Hippocampal formation (tissue), 2 donors: ENCODE data around the gene S100A1.
"Not testable (repeated sequence)": the region's sequence is repeated elsewhere in the genome, so short reads cannot be mapped to it uniquely, and the experiment has no call there.

ENCODE experiments used
- DNase-seq, 2 donors: peaks; one replicate each; lab custom pipeline; 2025; lab: John Stamatoyannopoulos, UW

Gene S100A1

GRCh38 chr1:153655333-153655732 lies 27.1 kb downstream of the S100A1 start:
- no peak for DNase-seq

- peak; percentile 88 to 90 for DNase-seq
Observed at GRCh38 chr1:153658400-153659174, 30.4 kb downstream of the S100A1 start, which contains the start of gene SNAPIN. Gene SNAPIN (plus strand): TSS chr1:153658703. CDS start chr1:153658744, 41 bp downstream.

DNA sequence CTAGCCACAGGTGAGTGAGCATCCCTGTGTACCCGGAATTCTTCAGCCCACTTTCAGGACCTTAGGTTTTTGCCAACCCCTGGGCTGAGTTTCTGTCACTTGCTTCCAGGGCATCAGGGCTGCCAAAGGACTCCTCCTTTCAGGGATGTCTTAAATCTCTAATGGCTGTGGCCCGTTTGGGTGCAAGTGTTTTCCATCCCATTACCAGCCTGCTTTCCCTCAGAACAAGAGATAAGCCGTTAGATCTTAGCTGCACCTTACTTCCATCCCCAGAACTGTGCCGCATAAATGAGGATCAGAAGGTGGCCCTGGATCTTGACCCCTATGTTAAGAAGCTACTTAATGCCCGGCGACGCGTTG lies 30.9 kb downstream of the S100A1 start:
- no peak for DNase-seq

DNA sequence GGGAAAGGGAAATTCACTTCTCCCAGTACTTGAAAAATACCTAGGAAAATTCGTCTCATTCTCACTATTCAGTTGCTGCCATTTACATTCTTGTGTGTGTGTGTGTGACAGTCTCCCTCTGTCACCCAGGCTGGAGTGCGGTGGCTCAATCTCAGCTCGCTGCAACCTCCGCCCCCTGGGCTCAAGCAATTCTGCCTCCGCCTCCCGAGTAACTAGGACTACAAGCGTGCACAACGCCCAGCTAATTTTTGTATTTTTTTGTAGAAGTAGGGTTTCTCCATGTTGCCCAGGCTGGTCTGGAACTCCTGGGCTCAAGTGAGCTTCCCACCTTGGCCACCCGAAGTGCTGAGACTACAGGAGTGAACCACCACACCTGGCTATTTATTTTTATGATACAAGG lies 31.4 kb downstream of the S100A1 start:
- DNase-seq, result no peak

DNA sequence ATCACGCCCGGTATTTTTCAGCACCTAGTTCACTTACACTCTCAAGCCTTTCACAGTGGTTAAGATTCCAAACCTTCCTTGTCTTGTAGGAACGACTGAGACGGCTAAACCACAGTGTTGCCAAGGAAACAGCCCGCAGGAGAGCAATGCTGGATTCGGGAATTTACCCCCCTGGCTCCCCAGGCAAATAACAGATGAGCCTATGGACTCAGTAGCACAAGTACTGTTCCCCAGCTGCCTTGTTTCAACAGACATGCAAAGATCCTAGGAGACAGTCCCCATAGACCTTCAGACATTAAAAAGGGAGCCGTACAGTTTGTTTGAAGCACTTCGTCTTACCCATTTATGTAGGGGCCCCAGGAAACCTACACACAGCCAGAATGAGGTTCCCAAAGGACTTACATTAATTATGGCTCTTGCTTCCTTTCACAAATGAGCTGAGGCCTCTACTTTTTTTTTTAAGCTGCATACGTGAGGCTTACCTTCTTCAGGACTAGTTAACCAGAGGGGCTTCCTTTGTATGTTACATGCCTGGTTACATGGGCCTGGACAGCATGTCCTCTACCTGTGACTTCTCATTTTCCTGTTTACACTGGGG lies 33.0 kb downstream of the S100A1 start:
- no peak for DNase-seq

- DNase-seq, result no peak
Observed at GRCh38 chr1:153662269-153662668, 34.0 kb downstream of the S100A1 start.

DNA sequence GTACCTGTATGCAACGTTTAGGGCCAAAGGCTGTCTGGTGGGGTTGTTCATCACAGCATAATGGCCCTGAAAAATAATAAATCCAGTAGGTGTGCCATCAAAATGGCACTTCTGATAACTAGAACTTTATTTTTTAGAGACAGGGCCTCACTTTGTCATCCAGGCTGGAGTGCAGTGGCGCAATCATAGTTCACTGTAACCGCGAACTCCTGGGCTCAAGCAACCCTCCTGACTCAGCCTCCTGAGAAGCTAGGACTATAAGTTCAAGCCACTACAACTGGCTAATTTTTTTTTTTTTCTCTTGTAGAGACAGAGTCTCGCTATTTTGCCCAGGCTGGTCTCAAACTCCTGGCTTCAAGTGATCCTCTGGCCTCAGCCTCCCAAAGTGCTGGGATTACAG lies 35.0 kb downstream of the S100A1 start:
- no peak for DNase-seq

- no peak for DNase-seq
Observed at GRCh38 chr1:153667439-153667838, 39.2 kb downstream of the S100A1 start.

- not testable (repeated sequence) for DNase-seq
Observed at GRCh38 chr1:153668672-153669071, 40.4 kb downstream of the S100A1 start.

DNA sequence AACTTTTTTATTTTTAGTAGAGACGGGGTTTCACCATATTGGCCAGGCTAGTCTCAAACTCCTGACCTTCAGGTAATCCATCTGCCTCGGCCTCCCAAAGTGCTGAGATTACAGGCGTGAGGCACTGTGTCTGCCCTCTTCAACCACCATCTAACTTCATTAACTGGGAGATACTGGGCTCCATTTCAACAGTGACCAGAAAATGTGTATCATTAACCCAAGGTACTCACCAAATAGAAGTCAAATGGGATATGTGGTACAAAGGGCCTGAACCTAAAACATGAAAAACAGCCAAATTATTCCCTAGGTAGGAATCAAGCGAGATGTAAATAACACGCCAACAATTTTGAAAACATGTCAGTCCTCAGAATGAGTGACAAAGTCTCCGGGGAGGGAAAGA lies 41.4 kb downstream of the S100A1 start:
- DNase-seq, result no peak

DNA sequence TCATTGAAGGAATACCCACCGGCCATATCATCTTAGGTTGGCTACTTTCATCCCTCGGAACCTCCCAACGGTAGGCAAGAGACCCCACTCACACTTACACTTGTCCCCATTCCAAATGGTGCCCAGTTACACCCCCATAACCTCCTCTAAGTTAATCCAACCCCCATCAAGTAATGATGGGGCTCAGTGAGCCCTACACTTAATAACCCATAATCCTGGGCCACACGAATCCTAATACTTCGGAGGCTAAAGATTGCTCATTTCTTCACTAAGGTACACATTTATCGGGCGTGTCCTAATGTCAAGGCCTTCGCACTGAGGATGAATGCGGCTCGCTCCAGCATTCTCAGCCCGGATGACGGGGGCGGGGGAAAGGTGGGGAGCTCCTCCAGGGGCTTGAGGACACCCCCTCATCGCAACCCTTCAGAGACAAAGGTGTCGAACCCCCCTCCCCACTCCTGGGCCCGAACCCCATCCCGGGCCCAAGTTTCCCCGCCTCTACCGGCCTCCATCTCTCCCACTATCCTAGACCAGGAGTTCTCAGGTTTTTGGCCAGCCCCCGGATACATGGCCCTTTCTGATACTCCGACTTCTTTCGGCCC lies 42.1 kb downstream of the S100A1 start:
- no peak for DNase-seq

DNA sequence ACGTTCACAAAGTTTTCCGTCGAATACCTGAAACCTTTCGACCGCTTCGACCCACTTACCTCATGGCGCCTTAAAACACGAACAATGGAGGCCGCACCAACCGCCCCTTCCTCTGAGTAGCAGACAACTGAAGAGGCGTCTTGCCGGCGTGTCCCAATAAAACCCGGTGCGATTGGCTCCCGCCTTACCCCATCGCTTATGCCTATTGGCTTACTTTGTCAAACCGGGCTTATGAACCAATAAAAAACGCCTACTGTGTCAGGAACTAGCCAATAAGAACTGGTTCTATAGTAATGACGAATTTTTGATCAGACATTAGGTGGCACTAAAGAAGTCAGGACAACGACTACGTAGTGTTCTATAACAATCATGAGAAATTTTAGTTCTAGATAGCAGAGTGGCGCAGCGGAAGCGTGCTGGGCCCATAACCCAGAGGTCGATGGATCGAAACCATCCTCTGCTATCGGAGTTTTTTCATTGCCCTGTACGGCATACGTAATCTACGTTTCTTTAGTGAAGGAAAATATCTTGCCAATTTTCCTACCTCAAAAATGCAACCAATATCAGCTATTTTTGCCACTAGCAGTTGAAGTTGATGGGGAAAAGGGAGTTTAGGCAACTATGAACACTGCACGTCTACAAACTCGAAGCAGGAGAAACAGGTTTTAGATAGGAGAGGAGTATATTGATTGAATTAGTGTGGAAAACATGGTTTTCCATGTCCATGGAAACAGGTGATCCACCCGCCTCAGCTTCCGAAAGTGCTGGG lies 42.8 kb downstream of the S100A1 start, which contains the start of gene ILF2:
ILF2 (minus strand) TSS at position 135 of the 769 bp plus-strand sequence; CDS start at position 64, 71 bp downstream.
- DNase-seq, result peak; percentile 90 to 99

DNA sequence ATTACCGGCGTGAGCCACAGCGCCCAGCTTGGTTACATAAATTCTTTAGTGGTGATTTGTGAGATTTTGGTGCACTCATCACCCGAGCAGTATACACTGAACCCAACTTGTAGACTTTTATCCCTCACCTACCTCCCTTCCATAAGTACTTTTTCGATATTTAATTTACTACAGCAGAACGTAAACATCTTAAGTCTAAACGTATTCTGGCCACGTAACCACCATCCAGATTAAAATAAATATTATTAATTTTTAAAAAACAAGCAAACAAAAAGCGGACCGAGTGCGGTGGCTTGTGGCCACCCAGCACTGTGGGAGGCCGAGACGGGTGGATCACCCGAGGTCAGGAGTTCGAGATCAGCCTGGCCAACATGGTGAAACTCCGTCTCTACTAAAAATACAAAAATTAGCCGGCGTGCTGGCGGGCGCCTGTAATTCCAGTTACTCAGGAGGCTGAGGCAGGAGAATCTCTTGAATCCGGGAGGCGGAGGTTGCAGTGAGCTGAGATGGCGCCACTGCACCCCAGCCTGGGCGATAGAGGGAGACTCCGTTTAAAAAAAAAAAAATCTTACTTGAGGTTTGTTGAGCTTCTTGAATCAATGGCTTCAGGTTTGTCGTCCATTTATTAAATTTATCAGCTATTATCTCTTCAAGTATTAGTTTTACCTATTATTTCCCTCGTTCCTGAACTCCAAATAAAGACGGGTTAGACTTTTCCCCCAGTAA lies 43.6 kb downstream of the S100A1 start:
- peak in 1 of 2 donors; percentile 75 for DNase-seq

DNA sequence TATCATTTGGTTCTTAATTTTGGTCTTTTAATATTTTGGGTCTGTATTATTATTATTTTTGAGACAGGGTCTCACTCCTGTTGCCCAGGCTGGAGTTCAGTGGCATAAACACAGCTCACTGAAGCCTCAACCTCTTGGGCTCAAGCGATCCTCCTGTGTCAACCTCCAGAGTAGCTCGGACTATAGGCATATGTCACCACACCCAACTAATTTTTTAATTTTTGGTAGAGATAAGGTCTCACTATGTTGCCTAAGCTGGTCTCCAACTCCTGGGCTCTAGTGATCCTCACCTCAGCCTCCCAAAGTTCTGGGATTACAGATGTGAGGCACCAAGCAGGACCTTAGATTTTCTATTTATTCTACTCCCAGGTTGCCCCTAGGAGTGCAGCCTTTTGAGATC lies 45.3 kb downstream of the S100A1 start:
- DNase-seq, result no peak

DNA sequence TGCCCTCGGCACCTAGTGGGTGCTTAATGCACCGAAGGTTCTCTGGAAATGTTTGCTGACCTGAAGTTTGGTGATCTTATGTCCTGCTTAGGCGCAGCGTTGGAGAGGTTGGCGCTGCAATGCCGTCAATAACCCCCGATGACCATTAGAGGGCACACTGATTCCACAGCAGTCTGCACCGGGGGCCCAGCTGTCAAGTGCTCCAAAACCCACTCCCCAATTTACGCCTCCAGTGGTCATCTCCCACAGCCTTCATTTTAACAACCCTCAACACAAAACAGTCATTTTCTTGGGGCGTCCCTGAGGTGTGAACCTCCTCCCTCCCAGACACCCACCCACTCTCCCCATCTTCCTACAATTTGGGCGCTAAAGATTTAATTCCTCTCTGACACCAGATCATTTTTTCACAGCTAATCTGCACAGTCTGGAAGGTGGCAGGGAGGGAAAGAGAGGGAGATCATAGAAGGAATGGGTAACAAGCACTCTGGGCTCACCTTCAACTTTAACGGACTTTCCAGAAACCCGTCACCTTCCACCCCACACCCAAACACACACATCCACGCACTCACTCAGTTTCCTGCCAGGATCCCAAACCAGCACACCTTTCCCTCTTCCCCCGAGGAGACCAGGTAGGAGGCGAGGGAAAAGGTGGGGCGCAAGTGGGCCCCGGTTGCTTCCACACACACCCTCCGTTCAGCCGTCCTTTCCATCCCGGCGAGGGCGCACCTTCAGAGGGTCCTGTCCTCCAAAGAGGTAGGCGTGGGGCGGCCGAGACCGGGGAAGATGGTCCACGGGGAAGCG lies 49.7 kb downstream of the S100A1 start:
- DNase-seq, result peak in 1 of 2 donors; percentile 1

DNA sequence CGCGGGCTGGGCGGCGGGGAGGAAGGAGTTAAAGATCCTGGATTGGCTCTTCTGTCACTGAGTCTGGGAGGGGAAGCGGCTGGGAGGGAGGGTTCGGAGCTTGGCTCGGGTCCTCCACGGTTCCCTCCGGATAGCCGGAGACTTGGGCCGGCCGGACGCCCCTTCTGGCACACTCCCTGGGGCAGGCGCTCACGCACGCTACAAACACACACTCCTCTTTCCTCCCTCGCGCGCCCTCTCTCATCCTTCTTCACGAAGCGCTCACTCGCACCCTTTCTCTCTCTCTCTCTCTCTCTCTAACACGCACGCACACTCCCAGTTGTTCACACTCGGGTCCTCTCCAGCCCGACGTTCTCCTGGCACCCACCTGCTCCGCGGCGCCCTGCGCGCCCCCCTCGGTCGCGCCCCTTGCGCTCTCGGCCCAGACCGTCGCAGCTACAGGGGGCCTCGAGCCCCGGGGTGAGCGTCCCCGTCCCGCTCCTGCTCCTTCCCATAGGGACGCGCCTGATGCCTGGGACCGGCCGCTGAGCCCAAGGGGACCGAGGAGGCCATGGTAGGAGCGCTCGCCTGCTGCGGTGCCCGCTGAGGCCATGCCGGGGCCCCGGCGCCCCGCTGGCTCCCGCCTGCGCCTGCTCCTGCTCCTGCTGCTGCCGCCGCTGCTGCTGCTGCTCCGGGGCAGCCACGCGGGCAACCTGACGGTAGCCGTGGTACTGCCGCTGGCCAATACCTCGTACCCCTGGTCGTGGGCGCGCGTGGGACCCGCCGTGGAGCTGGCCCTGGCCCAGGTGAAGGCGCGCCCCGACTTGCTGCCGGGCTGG lies 50.5 kb downstream of the S100A1 start, which contains the start of gene NPR1:
NPR1 (plus strand) TSS at position 170 of the 818 bp plus-strand sequence; CDS start at position 591, 421 bp downstream.
- no peak for DNase-seq

DNA sequence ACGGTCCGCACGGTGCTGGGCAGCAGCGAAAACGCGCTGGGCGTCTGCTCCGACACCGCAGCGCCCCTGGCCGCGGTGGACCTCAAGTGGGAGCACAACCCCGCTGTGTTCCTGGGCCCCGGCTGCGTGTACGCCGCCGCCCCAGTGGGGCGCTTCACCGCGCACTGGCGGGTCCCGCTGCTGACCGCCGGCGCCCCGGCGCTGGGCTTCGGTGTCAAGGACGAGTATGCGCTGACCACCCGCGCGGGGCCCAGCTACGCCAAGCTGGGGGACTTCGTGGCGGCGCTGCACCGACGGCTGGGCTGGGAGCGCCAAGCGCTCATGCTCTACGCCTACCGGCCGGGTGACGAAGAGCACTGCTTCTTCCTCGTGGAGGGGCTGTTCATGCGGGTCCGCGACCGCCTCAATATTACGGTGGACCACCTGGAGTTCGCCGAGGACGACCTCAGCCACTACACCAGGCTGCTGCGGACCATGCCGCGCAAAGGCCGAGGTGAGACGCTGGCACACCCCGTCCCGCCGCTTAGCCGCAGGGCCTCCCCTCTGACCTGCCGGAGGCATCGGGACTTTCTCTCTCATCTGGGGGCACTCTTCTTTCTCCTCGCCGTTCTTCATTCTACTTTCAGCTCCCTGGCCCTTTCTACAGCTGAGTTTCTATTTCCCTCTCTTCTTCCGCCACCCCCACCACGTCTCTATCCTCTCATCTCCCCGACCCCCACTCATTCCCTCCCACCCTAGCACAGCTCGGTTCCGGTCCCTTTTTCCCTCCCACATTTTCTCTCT lies 51.3 kb downstream of the S100A1 start:
- no peak for DNase-seq

DNA sequence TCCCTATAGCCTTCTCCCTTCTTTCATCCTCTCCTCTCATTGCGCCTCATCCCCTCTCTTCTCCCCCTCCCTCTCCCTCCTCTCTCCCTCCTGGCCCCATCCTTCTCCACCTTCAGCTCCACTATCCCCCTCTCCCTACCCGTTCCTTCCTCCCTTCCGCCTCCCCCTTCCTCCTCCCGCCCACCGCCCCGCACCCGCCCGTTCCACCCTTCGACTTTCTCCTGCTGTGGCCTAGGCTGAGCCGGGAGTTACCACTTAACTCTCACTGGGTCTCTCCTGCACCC lies 51.8 kb downstream of the S100A1 start:
- DNase-seq, result no peak
